Esophagus squamous epithelium (tissue), 5 donors: ENCODE measurements around the gene FER1L5. TPM values are rescaled to one million over a fixed set of nuclear protein-coding genes. Genes with fewer than 3 reads are reported as not detected.

ENCODE experiments used
- DNase-seq: peaks from one replicate; lab custom pipeline; 2025; lab: John Stamatoyannopoulos, UW
- H3K27ac ChIP-seq, 4 donors: fragments of 200-600 bp; sonication (generic); one replicate each; pipeline ENCODE4 v1.5.1; 2016 to 2019; ENCODE audit warnings: mild to moderate bottlenecking in 1 of 4
- H3K27me3 ChIP-seq, 4 donors: fragments of 200-600 bp; sonication (generic); 1 replicate in 3 of 4; 2 replicates in 1 of 4; pipeline versions ENCODE4 v1.5.1 to v1.6.0; 2017 to 2021; ENCODE audit warnings: antibody characterized with exemption in 1 of 4
- H3K36me3 ChIP-seq, 3 donors: fragments of 200-600 bp; sonication (generic); one replicate each; pipeline ENCODE4 v1.5.1; 2016 to 2019
- H3K4me1 ChIP-seq, 3 donors: fragments of 200-600 bp; sonication (generic); one replicate each; pipeline ENCODE4 v1.5.1; 2017 to 2019
- H3K4me3 ChIP-seq, 4 donors: fragments of 200-600 bp; sonication (generic); 1 replicate in 3 of 4; 2 replicates in 1 of 4; pipeline ENCODE4 v1.5.1; 2016 to 2019; ENCODE audit warnings: mild to moderate bottlenecking in 2 of 4, moderate library complexity in 1 of 4
- H3K9me3 ChIP-seq, 3 donors: fragments of 200-600 bp; sonication (generic); one replicate each; pipeline ENCODE4 v1.5.1; 2016 to 2019
- POLR2A ChIP-seq, 4 donors: fragments of 450-650 bp; IDR thresholded peaks; one replicate each; pipeline ENCODE4 v1.6.1; 2017; ENCODE audit warnings: antibody characterized with exemption in 4 of 4, mild to moderate bottlenecking in 4 of 4, moderate library complexity in 3 of 4
- WGBS, 2 donors: methylation state at CpG; one replicate each; pipeline ENCODE4 v1.1.5; 2018; 5-methylcytosine and 5-hydroxymethylcytosine counted together
- intact Hi-C: fragments of 100-400 bp; cut with DNase I; formaldehyde crosslinking; loops from one replicate; pipeline ENCODE4 v1.15.0; 2022
- total RNA-seq, 4 donors: library from RNA; depleted of rRNA; stranded (reverse); fragments of >200 nt; gene quantifications; one replicate each; pipeline ENCODE4 v1.1.0, GENCODE V29; 2016
- TF ChIP-seq, protein P1 (sequence below), 6 experiments: fragments of 450-650 bp in 4 of 6; fragments of 200-600 bp in 2 of 6; sonication (generic) in 2 of 6; IDR thresholded peaks; one replicate each; pipeline ENCODE4 v1.5.1; 2016 to 2019; ENCODE audit warnings: antibody characterized with exemption in 6 of 6, mild to moderate bottlenecking in 4 of 6, moderate library complexity in 4 of 6
- donor health status: DM: yes; HTN: yes; CAD: no.

Gene FER1L5
- total RNA-seq, 4 donors from 2014 or later = 0.13 to 0.19 TPM; not detected in 2

DNA sequence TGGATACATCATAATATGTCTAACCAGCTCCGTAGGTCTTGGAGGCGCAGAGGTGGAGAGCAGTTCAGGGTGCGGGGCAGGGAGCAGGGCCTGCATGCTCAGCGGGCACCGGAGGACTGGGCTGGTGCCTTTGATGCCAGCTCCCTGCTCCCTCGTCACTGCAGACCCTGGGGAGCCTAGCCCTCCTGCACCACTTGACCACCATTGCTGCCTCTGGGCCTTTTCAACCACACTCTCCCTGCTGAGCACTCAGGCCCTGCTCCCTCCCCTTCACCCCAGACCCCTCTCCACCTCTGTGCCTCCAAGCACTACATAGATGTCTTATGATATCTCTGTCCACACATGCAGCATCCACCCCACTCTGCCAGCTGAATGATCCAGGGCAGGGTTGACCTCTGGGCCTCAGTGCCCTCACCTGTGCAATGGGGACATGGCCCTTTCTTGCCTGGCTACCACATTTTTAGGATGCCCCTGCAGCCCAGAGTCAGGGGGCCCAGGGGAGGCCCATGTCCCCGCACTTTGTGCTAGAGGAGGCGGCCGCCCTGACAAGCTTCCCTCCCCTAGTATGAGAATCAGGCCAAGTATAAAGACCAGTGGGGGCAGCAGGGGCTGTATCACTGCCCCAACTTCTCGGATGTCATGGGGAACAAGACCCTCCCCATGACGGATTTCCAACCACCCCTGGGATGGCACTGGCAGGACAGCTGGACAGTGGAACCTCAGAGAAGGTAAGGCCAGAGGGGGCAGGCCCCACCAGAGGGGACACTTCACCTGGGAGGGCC is 46.3 kb downstream of the FER1L5 start:
- no peak overlapping the region for H3K4me3 ChIP-seq
- H3K27ac ChIP-seq = no peak overlapping the region
- no peaks in the 10 kb centered on the region for H3K36me3 ChIP-seq
- no peaks in the 10 kb centered on the region for H3K9me3 ChIP-seq
- H3K27me3 ChIP-seq = peaks cover 0 to 27% (median 0%) of the 10 kb centered on the region in 4 donors
- 94 to 96% methylated on average over 3 to 6 of the region's 11 CpGs for WGBS, 2 donors
- TF ChIP-seq, protein P1, sequence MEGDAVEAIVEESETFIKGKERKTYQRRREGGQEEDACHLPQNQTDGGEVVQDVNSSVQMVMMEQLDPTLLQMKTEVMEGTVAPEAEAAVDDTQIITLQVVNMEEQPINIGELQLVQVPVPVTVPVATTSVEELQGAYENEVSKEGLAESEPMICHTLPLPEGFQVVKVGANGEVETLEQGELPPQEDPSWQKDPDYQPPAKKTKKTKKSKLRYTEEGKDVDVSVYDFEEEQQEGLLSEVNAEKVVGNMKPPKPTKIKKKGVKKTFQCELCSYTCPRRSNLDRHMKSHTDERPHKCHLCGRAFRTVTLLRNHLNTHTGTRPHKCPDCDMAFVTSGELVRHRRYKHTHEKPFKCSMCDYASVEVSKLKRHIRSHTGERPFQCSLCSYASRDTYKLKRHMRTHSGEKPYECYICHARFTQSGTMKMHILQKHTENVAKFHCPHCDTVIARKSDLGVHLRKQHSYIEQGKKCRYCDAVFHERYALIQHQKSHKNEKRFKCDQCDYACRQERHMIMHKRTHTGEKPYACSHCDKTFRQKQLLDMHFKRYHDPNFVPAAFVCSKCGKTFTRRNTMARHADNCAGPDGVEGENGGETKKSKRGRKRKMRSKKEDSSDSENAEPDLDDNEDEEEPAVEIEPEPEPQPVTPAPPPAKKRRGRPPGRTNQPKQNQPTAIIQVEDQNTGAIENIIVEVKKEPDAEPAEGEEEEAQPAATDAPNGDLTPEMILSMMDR (IDR thresholded peaks at IDR 0.05) = no peak
- TF ChIP-seq POLR2A (IDR thresholded peaks at IDR 0.05) = no peak
- no peak for DNase-seq
- intact Hi-C loops = no loop called here
- peaks cover 0 to 11% (median 0%) of the 10 kb centered on the region in 3 donors for H3K4me1 ChIP-seq

DNA sequence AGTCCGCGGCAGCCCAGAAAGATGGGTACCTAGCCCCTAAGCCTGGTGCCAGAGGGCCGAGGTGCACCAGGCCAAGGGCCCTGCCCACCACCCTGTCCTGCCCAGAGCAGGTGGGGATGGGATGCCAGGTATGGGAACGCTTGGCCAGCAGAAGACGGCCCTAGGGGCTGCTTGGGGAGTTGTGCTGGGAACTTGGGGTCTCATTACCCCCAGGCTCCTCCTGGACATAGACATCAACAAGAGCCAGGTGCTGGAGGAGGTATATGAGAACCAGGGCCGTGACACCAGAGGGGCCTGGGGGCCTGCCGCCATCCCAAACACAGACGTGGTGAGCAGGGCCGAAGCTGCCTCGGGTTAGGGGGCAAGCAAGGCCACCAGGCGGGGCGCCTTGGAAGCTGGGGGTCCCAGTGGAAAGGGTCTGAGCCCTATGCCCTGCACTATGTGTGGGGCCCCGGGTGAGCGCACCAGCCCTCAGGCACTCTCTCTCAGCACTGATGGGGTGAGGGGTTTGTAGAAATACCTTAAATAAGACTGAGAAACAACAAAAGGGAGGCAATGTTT is 46.9 kb downstream of the FER1L5 start:
- Histone ChIP-seq H3K4me3 (no peak overlapping the region), H3K27me3 (peaks cover 0 to 22% (median 0%) of the 10 kb centered on the region in 4 donors), H3K4me1 (peaks cover 0 to 11% (median 0%) of the 10 kb centered on the region in 3 donors), H3K36me3 (no peaks in the 10 kb centered on the region), H3K9me3 (no peaks in the 10 kb centered on the region), H3K27ac (no peak overlapping the region)
- no peak for DNase-seq
- intact Hi-C loops = no loop called here
- 88% methylated on average over 13 of the region's 14 CpGs; no CpG with 5 or more reads in 1 of the 2 donors for WGBS, 2 donors
- TF ChIP-seq, protein P1 (IDR thresholded peaks at IDR 0.05) = no peak
- no peak for TF ChIP-seq POLR2A (IDR thresholded peaks at IDR 0.05)

DNA sequence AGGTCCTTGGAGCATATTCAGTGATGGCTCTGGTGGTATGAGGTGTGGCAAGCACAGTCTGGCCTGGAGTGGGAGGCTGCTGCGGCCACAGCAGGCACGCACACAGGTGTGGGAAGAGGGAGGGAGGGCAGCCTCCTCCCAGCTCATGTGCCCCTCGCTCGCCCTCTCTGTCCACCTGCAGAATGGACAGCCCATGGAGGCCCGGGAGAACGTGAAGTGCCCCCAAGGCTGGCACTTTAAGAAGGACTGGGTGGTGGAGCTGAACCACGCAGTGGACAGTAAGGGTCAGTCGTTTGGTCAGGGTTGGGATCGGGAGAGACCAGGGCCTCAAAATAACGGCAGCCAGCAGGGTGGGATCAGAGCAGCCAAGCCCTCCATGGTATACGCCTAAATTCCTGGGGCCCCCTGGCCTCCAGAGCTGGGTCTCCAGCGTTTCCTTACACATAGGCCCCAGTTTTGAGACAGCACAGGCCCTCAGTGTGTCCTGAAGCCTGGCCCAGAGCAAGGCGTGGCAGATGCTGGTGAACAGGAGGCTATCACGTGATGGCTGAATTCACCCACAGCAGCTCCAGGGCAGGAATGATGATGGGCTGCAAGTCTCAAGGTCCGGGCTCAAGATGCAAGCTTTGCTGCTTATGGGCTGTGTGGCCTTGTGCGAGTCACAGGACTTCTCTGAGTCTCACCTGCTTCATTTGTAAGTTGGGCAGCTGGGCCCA is 47.9 kb downstream of the FER1L5 start:
- Histone ChIP-seq H3K9me3 (no peaks in the 10 kb centered on the region), H3K4me3 (no peak overlapping the region), H3K27me3 (peaks cover 0 to 13% (median 0%) of the 10 kb centered on the region in 4 donors), H3K4me1 (peaks cover 0 to 7% (median 0%) of the 10 kb centered on the region in 3 donors), H3K36me3 (no peaks in the 10 kb centered on the region), H3K27ac (no peak overlapping the region)
- no peak for DNase-seq
- intact Hi-C loops = no loop called here
- WGBS, 2 donors = 88 to 93% methylated on average over 5 to 8 of the region's 16 CpGs
- TF ChIP-seq, protein P1 (IDR thresholded peaks at IDR 0.05) = no peak
- no peak for TF ChIP-seq POLR2A (IDR thresholded peaks at IDR 0.05)

DNA sequence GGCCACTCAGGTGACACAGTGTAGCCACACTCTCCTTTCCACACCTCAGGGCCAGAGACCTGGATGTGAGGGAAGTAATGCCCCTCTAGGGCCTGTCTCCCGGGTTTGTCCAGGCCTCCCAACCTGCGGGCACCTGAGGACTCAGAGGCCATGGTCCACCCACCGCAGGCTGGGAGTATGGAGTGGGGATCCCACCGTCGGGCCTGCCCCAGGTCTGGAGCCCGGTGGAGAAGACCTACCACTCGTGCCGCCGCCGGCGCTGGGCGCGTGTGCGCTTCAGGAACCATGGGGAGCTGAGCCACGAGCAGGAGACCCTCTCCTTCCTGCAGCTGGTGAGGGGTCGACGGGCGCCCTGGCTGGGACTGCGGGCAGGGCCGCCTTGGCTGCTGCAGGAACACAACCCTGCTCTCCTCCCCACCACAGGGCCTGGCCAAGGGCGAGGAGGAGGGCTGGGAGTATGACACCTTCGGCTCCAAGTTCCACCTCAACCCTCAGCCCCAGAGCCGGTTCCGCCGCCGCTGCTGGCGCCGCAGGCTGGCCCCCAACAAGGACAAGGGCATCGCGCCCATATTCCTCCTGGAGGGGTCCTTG is 48.6 kb downstream of the FER1L5 start:
- intact Hi-C loops = no loop called here
- DNase-seq = no peak
- TF ChIP-seq, protein P1 (IDR thresholded peaks at IDR 0.05) = no peak
- no peak for TF ChIP-seq POLR2A (IDR thresholded peaks at IDR 0.05)
- H3K4me3 ChIP-seq = no peak overlapping the region
- 93 to 100% methylated on average over 1 to 7 of the region's 30 CpGs for WGBS, 2 donors
- H3K27ac ChIP-seq = no peak overlapping the region
- no peaks in the 10 kb centered on the region for H3K9me3 ChIP-seq
- H3K4me1 ChIP-seq = peaks cover 0 to under 1% (median 0%) of the 10 kb centered on the region in 3 donors
- no peaks in the 10 kb centered on the region for H3K36me3 ChIP-seq
- peaks cover 0 to 7% (median 0%) of the 10 kb centered on the region in 4 donors for H3K27me3 ChIP-seq
